ENCODE measurements around the gene ACSL3. TPM values are rescaled to one million over a fixed set of nuclear protein-coding genes. Genes with fewer than 3 reads are reported as not detected.

The ACSL3 gene
- total RNA-seq, 1 donor from 2014 or later, result 66.9 TPM

- H3K27me3 Mint-ChIP-seq, result no peaks in the 10 kb centered on the region
- no peaks in the 10 kb centered on the region for H3K36me3 Mint-ChIP-seq (ENCODE audit: insufficient read depth)
- H3K4me3 Mint-ChIP-seq (ENCODE audit: low read depth), result no peak overlapping the region
- TF ChIP-seq, protein P1, sequence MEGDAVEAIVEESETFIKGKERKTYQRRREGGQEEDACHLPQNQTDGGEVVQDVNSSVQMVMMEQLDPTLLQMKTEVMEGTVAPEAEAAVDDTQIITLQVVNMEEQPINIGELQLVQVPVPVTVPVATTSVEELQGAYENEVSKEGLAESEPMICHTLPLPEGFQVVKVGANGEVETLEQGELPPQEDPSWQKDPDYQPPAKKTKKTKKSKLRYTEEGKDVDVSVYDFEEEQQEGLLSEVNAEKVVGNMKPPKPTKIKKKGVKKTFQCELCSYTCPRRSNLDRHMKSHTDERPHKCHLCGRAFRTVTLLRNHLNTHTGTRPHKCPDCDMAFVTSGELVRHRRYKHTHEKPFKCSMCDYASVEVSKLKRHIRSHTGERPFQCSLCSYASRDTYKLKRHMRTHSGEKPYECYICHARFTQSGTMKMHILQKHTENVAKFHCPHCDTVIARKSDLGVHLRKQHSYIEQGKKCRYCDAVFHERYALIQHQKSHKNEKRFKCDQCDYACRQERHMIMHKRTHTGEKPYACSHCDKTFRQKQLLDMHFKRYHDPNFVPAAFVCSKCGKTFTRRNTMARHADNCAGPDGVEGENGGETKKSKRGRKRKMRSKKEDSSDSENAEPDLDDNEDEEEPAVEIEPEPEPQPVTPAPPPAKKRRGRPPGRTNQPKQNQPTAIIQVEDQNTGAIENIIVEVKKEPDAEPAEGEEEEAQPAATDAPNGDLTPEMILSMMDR (IDR thresholded peaks at IDR 0.05; ENCODE audit: unreplicated experiment), result no peak
- H3K9me3 Mint-ChIP-seq (ENCODE audit: low read depth), result peaks cover 5% of the 10 kb centered on the region
- peak overlapping the region; percentile 49 for H3K27ac Mint-ChIP-seq
- DNase-seq (ENCODE audit: low spot score, unreplicated experiment), result no peak
- H3K4me1 Mint-ChIP-seq (ENCODE audit: low read depth), result peaks cover 23% of the 10 kb centered on the region
Observed at GRCh38 chr2:222878301-222878876, 17.6 kb downstream of the ACSL3 start.

- Mint-ChIP-seq H3K9me3 (ENCODE audit: low read depth) (peaks cover 5% of the 10 kb centered on the region), H3K27ac (peak overlapping the region; percentile 49), H3K4me3 (ENCODE audit: low read depth) (no peak overlapping the region), H3K36me3 (ENCODE audit: insufficient read depth) (no peaks in the 10 kb centered on the region), H3K4me1 (ENCODE audit: low read depth) (peaks cover 25% of the 10 kb centered on the region), H3K27me3 (no peaks in the 10 kb centered on the region)
- TF ChIP-seq, protein P1 (IDR thresholded peaks at IDR 0.05; ENCODE audit: unreplicated experiment), result no peak
- DNase-seq (ENCODE audit: low spot score, unreplicated experiment), result no peak
Observed at GRCh38 chr2:222878877-222879603, 18.2 kb downstream of the ACSL3 start.

DNA sequence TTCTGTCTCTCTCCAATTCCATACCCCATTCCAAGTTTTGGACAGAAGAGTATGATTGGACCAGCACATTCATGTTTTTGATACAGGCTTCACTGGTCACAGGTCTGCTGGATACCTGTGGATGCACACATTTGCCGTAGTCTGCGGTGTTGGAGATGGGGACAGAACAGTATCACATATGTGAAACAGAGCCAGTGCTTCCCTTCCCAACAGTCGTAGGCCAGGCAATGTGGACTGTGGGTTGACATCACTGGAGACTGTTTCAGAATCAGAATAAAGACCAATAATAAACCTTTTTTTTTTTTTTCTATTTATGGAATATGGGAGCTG lies 18.7 kb downstream of the ACSL3 start:
- H3K4me3 Mint-ChIP-seq (ENCODE audit: low read depth), result no peak overlapping the region
- H3K27me3 Mint-ChIP-seq, result no peaks in the 10 kb centered on the region
- H3K36me3 Mint-ChIP-seq (ENCODE audit: insufficient read depth), result no peaks in the 10 kb centered on the region
- DNase-seq (ENCODE audit: low spot score, unreplicated experiment), result no peak
- H3K4me1 Mint-ChIP-seq (ENCODE audit: low read depth), result peaks cover 29% of the 10 kb centered on the region
- peaks cover 5% of the 10 kb centered on the region for H3K9me3 Mint-ChIP-seq (ENCODE audit: low read depth)
- no peak overlapping the region for H3K27ac Mint-ChIP-seq
- TF ChIP-seq, protein P1 (IDR thresholded peaks at IDR 0.05; ENCODE audit: unreplicated experiment), result no peak

DNA sequence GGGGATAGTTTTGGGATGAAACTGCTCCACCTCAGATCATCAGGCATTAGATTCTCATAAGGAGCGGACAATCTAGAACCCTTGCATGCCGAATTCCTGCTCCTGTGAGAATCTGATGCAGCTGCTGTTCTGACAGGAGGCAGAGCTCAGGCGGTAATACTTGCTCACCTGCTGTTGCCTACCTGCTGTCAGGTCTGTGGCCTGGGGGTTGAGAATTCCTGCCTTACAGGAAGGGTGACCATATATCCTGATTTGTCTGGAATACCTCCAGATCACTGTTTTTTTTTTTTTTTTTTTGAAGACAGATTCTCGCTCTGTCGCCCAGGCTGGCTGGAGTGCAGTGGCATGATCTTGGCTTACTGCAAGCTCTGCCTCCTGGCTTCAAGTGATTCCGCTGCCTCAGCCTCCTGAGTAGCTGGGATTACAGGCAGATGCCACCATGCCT lies 21.7 kb downstream of the ACSL3 start:
- no peak overlapping the region for H3K4me3 Mint-ChIP-seq (ENCODE audit: low read depth)
- no peaks in the 10 kb centered on the region for H3K27me3 Mint-ChIP-seq
- no peak overlapping the region for H3K27ac Mint-ChIP-seq
- peaks cover 25% of the 10 kb centered on the region for H3K4me1 Mint-ChIP-seq (ENCODE audit: low read depth)
- no peak for DNase-seq (ENCODE audit: low spot score, unreplicated experiment)
- TF ChIP-seq, protein P1 (IDR thresholded peaks at IDR 0.05; ENCODE audit: unreplicated experiment), result no peak
- no peaks in the 10 kb centered on the region for H3K36me3 Mint-ChIP-seq (ENCODE audit: insufficient read depth)
- H3K9me3 Mint-ChIP-seq (ENCODE audit: low read depth), result no peaks in the 10 kb centered on the region

- Mint-ChIP-seq H3K4me3 (ENCODE audit: low read depth) (no peak overlapping the region), H3K9me3 (ENCODE audit: low read depth) (no peaks in the 10 kb centered on the region), H3K4me1 (ENCODE audit: low read depth) (peaks cover 20% of the 10 kb centered on the region), H3K27ac (peak overlapping the region; percentile 60), H3K36me3 (ENCODE audit: insufficient read depth) (peaks cover 2% of the 10 kb centered on the region), H3K27me3 (no peaks in the 10 kb centered on the region)
- TF ChIP-seq, protein P1 (IDR thresholded peaks at IDR 0.05; ENCODE audit: unreplicated experiment), result no peak
- DNase-seq (ENCODE audit: low spot score, unreplicated experiment), result no peak
Observed at GRCh38 chr2:222883420-222883819, 22.6 kb downstream of the ACSL3 start.

Measured in progenitor cell of endocrine pancreas (in vitro differentiated cells).